Esophagus squamous epithelium (tissue), 5 donors: ENCODE measurements around the gene TRNP1. TPM values are rescaled to one million over a fixed set of nuclear protein-coding genes. Genes with fewer than 3 reads are reported as not detected.
A peak's percentile ranks its signal among the peaks of the same experiment; 100 is the strongest.

Source experiments
- DNase-seq: peaks from one replicate; lab custom pipeline; 2025; lab: John Stamatoyannopoulos, UW
- H3K27ac ChIP-seq, 4 donors: fragments of 200-600 bp; sonication (generic); one replicate each; pipeline ENCODE4 v1.5.1; 2016 to 2019; ENCODE audit warnings: mild to moderate bottlenecking in 1 of 4
- H3K27me3 ChIP-seq, 4 donors: fragments of 200-600 bp; sonication (generic); 1 replicate in 3 of 4; 2 replicates in 1 of 4; pipeline versions ENCODE4 v1.5.1 to v1.6.0; 2017 to 2021; ENCODE audit warnings: antibody characterized with exemption in 1 of 4
- H3K36me3 ChIP-seq, 3 donors: fragments of 200-600 bp; sonication (generic); one replicate each; pipeline ENCODE4 v1.5.1; 2016 to 2019
- H3K4me1 ChIP-seq, 3 donors: fragments of 200-600 bp; sonication (generic); one replicate each; pipeline ENCODE4 v1.5.1; 2017 to 2019
- H3K4me3 ChIP-seq, 4 donors: fragments of 200-600 bp; sonication (generic); 1 replicate in 3 of 4; 2 replicates in 1 of 4; pipeline ENCODE4 v1.5.1; 2016 to 2019; ENCODE audit warnings: mild to moderate bottlenecking in 2 of 4, moderate library complexity in 1 of 4
- H3K9me3 ChIP-seq, 3 donors: fragments of 200-600 bp; sonication (generic); one replicate each; pipeline ENCODE4 v1.5.1; 2016 to 2019
- POLR2A ChIP-seq, 4 donors: fragments of 450-650 bp; IDR thresholded peaks; one replicate each; pipeline ENCODE4 v1.6.1; 2017; ENCODE audit warnings: antibody characterized with exemption in 4 of 4, mild to moderate bottlenecking in 4 of 4, moderate library complexity in 3 of 4
- WGBS, 2 donors: methylation state at CpG; one replicate each; pipeline ENCODE4 v1.1.5; 2018; 5-methylcytosine and 5-hydroxymethylcytosine counted together
- intact Hi-C: fragments of 100-400 bp; cut with DNase I; formaldehyde crosslinking; loops from one replicate; pipeline ENCODE4 v1.15.0; 2022
- total RNA-seq, 4 donors: library from RNA; depleted of rRNA; stranded (reverse); fragments of >200 nt; gene quantifications; one replicate each; pipeline ENCODE4 v1.1.0, GENCODE V29; 2016
- TF ChIP-seq, protein P1 (sequence below), 6 experiments: fragments of 450-650 bp in 4 of 6; fragments of 200-600 bp in 2 of 6; sonication (generic) in 2 of 6; IDR thresholded peaks; one replicate each; pipeline ENCODE4 v1.5.1; 2016 to 2019; ENCODE audit warnings: antibody characterized with exemption in 6 of 6, mild to moderate bottlenecking in 4 of 6, moderate library complexity in 4 of 6
- donor health status: DM: yes; HTN: yes; CAD: no.

The TRNP1 gene
- total RNA-seq, 4 donors from 2014 or later = 26.9 to 208 (median 64.5) TPM

- no peak overlapping the region for H3K4me3 ChIP-seq
These were observed 21.8 kb downstream of the TRNP1 start for GRCh38 chr1:27015260-27015659.

GRCh38 chr1:27016376-27016775 lies 22.9 kb downstream of the TRNP1 start:
- Histone ChIP-seq H3K9me3 (no peaks in the 10 kb centered on the region), H3K27me3 (peaks cover 0 to 5% (median 0%) of the 10 kb centered on the region in 4 donors), H3K27ac (no peak overlapping the region), H3K4me1 (peaks cover 0 to 26% (median 7%) of the 10 kb centered on the region in 3 donors), H3K36me3 (no peaks in the 10 kb centered on the region), H3K4me3 (no peak overlapping the region)
- DNase-seq = no peak
- TF ChIP-seq, protein P1, sequence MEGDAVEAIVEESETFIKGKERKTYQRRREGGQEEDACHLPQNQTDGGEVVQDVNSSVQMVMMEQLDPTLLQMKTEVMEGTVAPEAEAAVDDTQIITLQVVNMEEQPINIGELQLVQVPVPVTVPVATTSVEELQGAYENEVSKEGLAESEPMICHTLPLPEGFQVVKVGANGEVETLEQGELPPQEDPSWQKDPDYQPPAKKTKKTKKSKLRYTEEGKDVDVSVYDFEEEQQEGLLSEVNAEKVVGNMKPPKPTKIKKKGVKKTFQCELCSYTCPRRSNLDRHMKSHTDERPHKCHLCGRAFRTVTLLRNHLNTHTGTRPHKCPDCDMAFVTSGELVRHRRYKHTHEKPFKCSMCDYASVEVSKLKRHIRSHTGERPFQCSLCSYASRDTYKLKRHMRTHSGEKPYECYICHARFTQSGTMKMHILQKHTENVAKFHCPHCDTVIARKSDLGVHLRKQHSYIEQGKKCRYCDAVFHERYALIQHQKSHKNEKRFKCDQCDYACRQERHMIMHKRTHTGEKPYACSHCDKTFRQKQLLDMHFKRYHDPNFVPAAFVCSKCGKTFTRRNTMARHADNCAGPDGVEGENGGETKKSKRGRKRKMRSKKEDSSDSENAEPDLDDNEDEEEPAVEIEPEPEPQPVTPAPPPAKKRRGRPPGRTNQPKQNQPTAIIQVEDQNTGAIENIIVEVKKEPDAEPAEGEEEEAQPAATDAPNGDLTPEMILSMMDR (IDR thresholded peaks at IDR 0.05) = no peak
- no peak for TF ChIP-seq POLR2A (IDR thresholded peaks at IDR 0.05)
- 80 to 88% methylated on average over 1 of the region's 1 CpG for WGBS, 2 donors
- intact Hi-C loops = no loop called here

More at GRCh38 chr1:27015260-27015659, 21.8 kb downstream of the TRNP1 start:
- DNase-seq = no peak
- TF ChIP-seq, protein P1 (IDR thresholded peaks at IDR 0.05) = no peak
- TF ChIP-seq POLR2A (IDR thresholded peaks at IDR 0.05) = no peak
- Histone ChIP-seq H3K4me1 (peaks cover 6 to 36% (median 13%) of the 10 kb centered on the region in 3 donors), H3K27me3 (peaks cover 0 to 5% (median 0%) of the 10 kb centered on the region in 4 donors), H3K9me3 (no peaks in the 10 kb centered on the region), H3K27ac (no peak overlapping the region), H3K36me3 (no peaks in the 10 kb centered on the region)
- 40 to 48% methylated on average over 2 of the region's 3 CpGs for WGBS, 2 donors
- intact Hi-C loops = no loop called here

DNA sequence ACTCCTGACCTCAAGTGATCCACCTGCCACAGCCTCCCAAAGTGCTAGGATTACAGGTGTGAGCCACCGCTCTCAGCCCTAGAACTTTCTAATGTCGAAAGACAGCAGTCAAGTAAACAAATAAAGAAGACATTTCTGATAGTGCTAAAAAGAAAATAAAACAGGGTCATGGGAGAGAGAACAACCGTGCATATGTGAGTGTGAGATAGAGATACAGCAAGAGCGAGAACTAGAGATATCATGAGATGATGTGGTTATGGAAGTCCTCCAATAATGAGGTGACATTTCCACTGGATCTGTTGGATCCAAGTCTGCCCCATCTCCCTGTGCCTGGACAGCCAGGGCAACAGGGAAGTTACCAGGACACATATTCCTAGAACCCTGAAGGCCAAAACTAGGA lies 23.7 kb downstream of the TRNP1 start:
- Histone ChIP-seq H3K4me1 (peaks cover 0 to 18% (median 7%) of the 10 kb centered on the region in 3 donors), H3K9me3 (no peaks in the 10 kb centered on the region), H3K27me3 (peaks cover 0 to 5% (median 0%) of the 10 kb centered on the region in 4 donors), H3K27ac (no peak overlapping the region), H3K36me3 (no peaks in the 10 kb centered on the region), H3K4me3 (no peak overlapping the region)
- DNase-seq = no peak
- WGBS, 2 donors = 88 to 93% methylated on average over 4 of the region's 4 CpGs
- no peak for TF ChIP-seq POLR2A (IDR thresholded peaks at IDR 0.05)
- TF ChIP-seq, protein P1 (IDR thresholded peaks at IDR 0.05) = no peak
- intact Hi-C loops = no loop called here

- TF ChIP-seq, protein P1 (IDR thresholded peaks at IDR 0.05) = no peak
- no peak for TF ChIP-seq POLR2A (IDR thresholded peaks at IDR 0.05)
- Histone ChIP-seq H3K36me3 (no peaks in the 10 kb centered on the region), H3K4me3 (no peak overlapping the region), H3K27ac (peak overlapping the region in 3 of 4 donors; percentile 3 to 39 (median 35)), H3K9me3 (no peaks in the 10 kb centered on the region), H3K27me3 (no peaks in the 10 kb centered on the region), H3K4me1 (peaks cover 0 to 7% (median 5%) of the 10 kb centered on the region in 3 donors)
- no peak for DNase-seq
- WGBS, 2 donors = 49 to 60% methylated on average over 3 of the region's 3 CpGs
- intact Hi-C loops = no loop called here
These were observed 24.8 kb downstream of the TRNP1 start for GRCh38 chr1:27018316-27018715.

DNA sequence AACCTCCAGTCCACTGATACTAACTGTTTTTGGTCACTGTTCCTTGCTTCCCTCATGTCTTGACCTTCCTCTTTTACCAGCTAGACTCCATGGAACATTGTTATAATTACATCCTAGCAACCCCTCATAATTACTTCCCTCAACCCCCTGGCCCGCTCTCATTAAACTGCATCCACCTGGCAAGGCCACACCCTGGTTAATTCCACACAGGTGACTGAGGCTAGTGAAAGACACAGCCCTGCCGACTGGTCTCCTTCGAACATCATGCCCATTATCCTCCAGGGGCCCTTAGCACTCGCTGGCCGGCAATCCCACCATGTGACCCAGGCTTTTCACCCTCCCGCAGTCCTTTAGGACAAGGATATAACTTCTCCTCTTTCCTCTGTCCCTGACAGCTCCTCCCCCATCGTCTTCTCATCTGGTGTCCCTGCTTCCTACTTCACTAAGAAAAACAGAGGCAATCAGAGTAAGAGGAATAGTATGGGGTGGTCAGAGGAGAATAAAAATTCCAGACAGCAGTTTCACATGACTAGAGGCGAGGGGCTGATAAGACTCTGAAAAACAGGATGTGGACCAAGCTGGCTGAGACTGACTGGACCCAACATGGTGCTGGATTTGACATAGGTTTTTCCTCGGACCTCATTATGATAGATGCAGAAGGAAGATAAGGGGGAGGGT lies 28.0 kb downstream of the TRNP1 start:
- no peaks in the 10 kb centered on the region for H3K9me3 ChIP-seq
- H3K27me3 ChIP-seq = no peaks in the 10 kb centered on the region
- TF ChIP-seq POLR2A (IDR thresholded peaks at IDR 0.05) = no peak
- TF ChIP-seq, protein P1 (IDR thresholded peaks at IDR 0.05) = no peak
- H3K27ac ChIP-seq = no peak overlapping the region
- no peaks in the 10 kb centered on the region for H3K36me3 ChIP-seq
- WGBS, 2 donors = 64 to 66% methylated on average over 7 to 9 of the region's 9 CpGs
- peaks cover 0 to 10% (median 5%) of the 10 kb centered on the region in 3 donors for H3K4me1 ChIP-seq
- no peak for DNase-seq
- H3K4me3 ChIP-seq = no peak overlapping the region
- intact Hi-C loops = no loop called here
